A549 treated with Mapracorat at 1 μM for 4 hours (cell line): Measurements from ENCODE around the gene ACTG2. TPM values are rescaled to one million over a fixed set of nuclear protein-coding genes. Genes with fewer than 3 reads are reported as not detected.

Source experiments
- total RNA-seq: library from RNA; stranded (reverse); fragments of 200-300 nt; extraction: Qiagen RNA extraction; gene quantifications from 5 replicates; pipeline ENCODE4 v1.2.3, GENCODE V29; 2022

Gene ACTG2
- 0.18 to 0.56 TPM (median 0.29 TPM) in 5 replicates for total RNA-seq

GRCh38 chr2:73892631-73893329 lies at the start of gene ACTG2:
Gene ACTG2, plus strand, starts transcription at chr2:73893008. Its CDS starts 8,304 bp downstream, at chr2:73901312.

DNA sequence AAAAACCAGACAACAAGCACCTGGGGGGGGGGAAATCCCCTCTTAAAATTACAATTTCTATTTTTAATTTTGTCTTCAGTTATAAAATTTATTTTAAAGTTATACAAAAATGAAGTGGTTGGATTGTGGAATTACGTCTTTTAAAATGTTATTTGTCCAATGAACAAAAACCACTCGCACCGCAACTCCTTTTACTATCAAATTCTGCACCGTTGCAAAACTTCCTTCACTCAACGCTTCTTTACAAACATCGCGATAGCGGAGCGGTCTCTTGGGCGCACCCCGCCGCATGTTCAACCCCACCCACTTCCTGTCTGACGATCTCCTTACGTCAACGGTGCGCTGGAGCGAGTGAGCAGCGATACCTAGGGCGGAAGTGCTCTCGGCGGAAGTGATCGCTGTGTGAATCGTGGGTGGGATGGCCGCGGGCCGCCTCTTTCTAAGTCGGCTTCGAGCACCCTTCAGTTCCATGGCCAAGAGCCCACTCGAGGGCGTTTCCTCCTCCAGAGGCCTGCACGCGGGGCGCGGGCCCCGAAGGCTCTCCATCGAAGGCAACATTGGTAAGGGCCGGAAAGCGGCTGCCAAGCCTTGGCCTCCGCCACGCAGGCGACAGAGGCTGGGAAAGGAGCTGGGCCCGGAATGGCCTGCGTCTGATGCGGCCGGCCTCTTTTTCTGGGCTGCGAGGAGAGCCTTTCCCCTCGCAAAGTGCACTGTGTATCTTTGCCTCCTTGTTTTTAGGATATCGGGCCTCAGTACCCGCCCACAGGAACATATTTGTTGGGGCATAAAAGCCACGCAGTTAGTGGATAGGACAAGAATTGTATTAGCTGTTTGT lies 33.9 kb downstream of the ACTG2 start, which contains the start of gene DGUOK:
Gene DGUOK (plus strand): TSS at position 388 of the 835 bp plus-strand sequence. CDS start 31 bp downstream, at position 419.

Other genes starting within 250 kb of the ACTG2 start
- gene TPRKB, start 155.7 kb upstream of the ACTG2 start, total RNA-seq: 64.6 to 94.2 TPM (median 77.9 TPM) in 5 replicates
- 35.9 to 41.4 TPM (median 39.8 TPM) in 5 replicates for gene DUSP11, start 112.9 kb upstream of the ACTG2 start, total RNA-seq
- gene C2orf78, start 108.8 kb upstream of the ACTG2 start, total RNA-seq: not detected in 5 replicates
- gene STAMBP, start 64.0 kb upstream of the ACTG2 start, total RNA-seq: 47.6 to 51.1 TPM (median 49.3 TPM) in 5 replicates
- gene DGUOK, start 33.9 kb downstream of the ACTG2 start, total RNA-seq: 144 to 166 TPM (median 157 TPM) in 5 replicates
- 6.7 to 9.3 TPM (median 9.0 TPM) in 5 replicates for gene TET3, start 91.9 kb downstream of the ACTG2 start, total RNA-seq